KG1 (cell line): Measurements from ENCODE around the gene CASP4.
"Not testable (repeated sequence)": the region's sequence is repeated elsewhere in the genome, so short reads cannot be mapped to it uniquely, and the experiment has no call there.

Source experiments
- DNase-seq: peaks from one replicate; lab custom pipeline; 2025; lab: John Stamatoyannopoulos, UW

CASP4 gene

DNA sequence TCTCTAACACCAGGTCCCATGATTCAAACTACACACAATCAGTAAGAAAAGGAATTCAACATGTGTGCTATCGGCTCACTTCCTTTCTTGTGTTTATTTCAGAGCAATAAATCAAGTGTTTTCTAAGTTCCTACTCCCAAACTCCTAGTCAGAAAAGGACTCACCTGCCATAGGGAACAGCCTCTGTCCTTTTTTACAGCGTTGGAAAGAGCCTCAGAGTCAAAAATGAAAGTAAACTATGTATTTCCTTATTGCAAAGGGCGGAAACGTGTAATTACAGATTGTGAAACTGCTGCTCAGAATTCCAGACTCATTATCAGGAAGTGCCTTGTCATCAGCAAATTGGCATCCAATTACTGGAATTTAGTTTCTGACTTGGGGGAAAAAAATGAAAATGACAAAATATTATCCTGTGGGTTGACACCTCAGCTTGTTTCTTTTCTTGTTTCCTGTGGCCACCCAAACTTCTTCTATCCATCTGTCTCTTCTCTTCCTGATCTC, at the start of gene CASP4:
Gene CASP4, minus strand, starts transcription at position 220 of the 501 bp plus-strand sequence. Its CDS starts 49 bp downstream, at position 171.
- DNase-seq: peak; percentile 77

DNA sequence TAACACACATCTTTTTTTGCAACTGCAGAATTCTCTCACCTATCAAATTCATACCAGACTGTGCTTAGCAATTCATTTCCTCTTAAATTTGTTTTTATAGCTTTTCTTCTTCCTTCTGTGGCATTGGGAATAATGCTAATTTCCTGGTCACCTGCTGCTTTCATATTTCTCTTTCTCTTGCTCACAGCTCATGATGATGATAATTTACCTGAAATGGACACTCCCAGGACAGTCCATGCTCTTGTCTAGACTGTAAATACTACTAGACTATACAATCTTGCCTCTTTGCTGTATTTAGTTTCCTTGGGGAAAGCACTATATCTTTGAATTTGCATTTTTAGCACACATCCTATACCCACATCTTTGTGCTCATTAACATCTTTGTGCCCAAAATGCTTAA, 39.1 kb upstream of the CASP4 start:
- no peak for DNase-seq

DNA sequence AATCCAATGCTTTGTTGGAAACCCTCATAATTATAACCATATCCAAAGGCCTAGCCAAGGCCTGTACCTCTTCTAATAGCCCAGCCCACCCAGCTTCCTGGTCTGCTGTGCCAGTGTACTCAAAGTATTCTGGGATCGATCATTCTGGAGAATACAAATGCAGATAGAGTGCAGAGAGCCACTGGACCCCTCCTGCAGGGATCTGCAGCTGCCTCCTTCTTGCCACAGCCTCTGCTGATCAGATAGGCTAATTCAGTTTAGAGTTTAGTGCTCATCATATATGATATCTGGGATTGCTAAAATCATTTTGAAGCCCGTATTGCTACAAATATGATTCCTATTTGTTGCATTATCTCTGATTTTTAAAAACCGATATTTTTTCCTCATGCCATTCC, 37.1 kb upstream of the CASP4 start:
- no peak for DNase-seq

DNA sequence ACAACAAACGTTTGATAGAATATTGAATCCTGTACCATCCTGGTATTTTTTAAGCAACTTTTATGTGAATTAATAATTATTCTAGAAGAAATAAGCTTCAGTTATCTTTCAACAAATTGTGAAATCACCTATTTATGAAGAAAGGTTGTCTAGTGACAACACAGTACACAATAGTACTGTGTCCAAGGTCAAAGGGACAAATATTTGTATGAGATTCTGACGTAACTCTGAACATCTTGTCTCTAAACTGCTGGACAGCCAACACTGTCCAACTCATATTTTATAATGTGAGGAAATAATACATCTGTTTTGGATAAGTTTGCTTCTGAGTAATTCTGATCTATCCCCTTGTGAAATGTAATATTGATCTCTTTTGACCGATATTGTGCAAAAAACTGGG, 35.6 kb upstream of the CASP4 start:
- no peak for DNase-seq

DNA sequence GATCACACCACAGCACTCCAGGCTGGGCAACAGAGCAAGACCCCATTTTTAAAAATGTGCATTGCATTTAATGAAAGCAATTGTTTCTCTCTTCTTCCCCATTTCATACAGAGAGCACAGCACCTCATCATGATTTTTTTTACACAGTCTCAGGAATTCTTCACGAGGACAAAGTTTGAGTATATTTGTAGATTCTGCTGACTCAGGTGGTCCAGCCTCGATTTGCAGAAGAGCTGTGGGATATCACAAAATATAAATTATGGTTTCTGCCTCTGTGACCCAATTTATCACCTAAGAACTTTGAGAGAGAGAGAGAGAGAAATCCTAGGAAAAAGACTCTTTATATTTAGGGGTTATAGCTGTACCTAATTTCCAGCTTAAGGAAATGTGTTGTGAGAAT, 34.8 kb upstream of the CASP4 start:
- DNase-seq: no peak

DNA sequence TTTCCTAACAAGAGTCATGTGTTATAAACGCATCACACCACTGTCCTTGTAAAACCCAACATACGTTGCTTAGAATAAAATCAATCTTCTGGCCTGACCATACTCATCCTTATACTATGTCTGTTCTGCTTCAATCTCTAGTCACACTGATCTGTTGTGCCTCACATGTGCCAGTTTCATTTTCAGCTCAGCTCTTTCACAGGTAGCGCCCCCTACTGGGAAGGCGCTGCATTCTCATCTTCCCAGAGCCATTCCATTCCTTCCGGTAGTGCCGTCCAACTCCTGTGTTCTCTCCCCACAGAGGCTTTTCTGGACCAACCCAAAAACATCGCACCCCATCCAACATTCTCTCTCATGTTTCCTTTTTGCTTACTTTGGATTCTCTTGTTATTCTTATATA, 32.4 kb upstream of the CASP4 start:
- DNase-seq: no peak

DNA sequence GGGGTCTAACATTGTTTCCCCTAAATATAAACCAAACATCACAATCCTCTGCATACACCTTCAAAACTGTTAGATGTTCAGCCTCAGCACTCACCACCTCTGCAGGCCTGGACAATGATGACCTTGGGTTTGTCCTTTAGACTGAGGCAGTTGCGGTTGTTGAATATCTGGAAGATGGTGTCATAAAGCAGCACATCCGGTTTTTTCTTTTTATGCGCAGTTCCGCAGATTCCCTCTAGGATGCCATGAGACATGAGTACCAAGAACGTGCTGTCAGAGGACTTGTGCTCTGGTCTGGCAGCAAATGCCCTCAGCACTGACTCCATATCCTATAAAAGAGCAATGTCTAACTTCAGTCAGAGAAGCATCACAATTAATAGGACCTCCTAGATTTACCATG, 31.8 kb upstream of the CASP4 start:
- no peak for DNase-seq

DNA sequence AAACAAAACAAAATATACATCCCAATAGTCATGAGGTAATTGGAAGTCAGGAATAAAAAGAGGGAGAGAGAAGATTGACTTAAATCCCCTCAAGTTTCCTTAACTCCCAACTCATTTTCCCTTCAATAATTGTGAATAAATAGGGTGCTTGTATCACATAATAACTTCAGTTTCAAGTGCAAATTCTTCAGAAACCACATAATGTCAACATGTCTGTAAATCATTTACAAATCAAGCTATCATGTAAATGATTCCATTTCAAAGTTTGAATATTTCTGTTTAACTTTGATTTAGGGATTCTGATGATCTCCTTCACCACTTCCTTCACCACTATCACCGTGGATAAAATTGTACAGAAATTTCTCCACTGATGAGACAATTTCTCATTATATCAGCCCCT, 31.3 kb upstream of the CASP4 start:
- no peak for DNase-seq

DNA sequence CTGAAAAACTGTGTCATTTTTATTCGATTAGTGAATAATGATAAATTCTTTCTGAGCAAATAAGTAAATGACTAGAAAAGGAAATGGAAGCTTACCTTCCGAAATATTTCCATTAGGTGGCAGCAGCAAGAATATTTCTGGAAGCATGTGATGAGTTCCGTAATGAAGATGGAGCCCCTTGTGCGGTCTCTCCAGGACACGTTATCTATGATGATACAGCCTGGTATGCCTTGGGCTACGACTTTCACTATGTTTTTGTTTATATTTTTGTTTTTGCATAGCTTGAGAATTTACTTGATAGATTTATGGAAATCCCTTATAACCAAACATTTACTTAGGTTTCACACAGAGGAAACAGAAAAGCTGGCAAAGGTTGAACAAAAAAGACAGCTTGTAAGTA, 28.9 kb upstream of the CASP4 start:
- no peak for DNase-seq

DNA sequence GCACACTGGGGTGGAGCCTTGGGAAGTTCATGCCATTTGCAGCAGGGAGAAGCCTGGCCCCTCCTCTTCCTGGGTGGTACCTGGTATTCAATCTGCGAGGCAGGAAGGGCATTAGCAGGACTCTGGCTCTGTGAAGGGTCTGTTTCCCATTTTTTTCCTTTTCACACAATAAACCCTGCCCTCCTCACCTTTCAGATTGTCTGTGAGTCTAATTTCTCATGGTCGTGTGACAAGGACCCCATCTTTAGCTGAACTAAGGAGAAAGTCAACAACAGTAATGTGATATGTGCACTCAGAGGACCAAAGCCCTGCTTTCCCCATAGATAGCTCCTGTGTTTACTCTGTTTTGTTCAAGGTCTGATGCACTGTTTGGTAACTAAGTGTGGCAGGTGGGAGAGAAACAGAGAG, 26.6 kb upstream of the CASP4 start:
- no peak for DNase-seq

DNA sequence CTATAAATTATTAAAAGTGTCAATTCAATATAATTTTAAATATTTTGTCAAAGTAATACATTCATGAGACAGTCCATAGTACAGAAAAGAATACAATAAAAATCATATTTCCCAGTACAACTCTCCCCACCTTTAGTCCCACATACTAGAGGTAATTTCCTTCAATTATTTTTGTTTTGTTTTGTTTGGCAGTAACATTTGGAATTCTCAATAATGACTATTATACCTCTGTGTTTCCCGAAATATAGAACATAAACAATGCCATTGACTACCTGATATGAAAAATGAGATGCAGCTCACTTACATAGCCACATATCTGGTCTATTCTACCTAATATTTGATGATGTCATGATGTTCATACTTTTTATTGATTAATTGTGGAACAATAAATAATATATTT, 24.4 kb upstream of the CASP4 start:
- DNase-seq: no peak

DNA sequence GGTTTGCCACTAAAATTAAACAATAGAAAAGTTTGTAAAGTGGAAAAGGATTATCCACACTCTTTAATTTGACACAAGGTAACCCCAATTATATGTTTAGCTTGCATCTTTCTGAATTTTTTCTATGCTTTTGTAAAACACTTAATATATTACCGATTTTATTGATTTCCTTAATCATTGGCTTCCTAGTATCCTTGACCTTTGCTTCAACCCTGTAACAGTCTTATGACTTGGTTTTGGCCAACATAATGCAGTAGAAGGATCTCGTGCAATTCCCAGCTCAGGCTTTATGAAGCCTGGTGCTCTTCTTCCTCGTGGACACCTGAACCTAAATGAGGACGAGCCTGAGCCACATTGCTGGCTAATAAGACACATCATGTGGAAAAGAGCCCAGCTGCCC, 23.6 kb upstream of the CASP4 start:
- no peak for DNase-seq

DNA sequence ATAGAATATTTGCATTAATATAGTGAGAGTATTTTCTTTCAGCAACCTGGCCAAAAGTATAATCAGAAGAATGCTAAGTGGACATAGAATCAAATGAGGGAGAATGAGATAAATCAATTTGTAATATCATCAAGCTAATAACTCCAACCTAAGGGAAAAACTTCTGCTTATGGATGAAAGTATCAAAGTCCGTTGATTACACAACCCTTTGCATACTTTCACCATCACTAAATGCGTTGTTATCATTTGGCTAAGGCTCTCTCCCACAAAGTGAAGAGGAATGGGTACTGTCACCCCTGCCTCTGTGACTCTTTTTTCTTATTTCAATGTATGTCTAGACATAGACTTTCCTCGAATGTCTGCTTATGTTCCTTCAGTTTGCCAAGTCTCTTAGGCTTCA, 16.4 kb upstream of the CASP4 start:
- DNase-seq: no peak

DNA sequence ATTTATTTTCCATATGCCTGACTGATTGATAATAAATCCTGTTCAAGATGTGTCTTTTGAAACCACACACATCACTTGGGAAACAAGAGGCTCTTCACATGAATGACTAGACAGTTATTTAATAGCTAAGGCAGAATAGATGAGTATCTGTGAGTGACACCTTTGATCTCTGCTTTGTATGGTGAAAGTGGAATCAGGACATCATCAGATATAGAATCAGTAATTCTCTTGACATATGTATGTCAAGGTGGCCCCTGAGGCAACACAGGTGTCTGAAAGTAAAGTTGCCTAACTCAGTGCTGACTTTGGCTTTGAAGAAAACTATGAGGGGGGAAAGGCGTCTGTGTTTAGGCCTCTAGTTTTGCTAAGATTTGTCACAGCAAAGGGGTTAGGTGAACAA, 11.5 kb upstream of the CASP4 start:
- DNase-seq: no peak

DNA sequence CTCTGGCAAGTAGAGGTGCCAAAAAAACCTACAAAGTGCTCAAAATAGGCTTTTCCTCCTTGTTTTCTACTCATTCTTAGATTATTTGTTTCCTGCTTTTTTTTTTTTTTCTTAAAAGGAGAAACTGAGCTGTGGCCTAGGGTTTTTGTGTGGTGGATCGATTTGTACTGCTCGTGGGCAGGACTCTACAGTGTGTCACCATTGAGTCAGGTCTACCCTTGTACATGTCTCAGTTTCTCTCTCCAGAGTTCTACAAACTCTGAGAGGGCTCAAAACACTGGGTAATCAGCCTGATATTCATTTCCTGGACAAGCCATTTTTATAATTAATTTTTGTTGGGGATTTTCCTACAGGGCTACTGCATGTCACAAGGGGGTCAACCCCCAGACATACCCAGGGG, 5.2 kb upstream of the CASP4 start:
- DNase-seq: no peak

DNA sequence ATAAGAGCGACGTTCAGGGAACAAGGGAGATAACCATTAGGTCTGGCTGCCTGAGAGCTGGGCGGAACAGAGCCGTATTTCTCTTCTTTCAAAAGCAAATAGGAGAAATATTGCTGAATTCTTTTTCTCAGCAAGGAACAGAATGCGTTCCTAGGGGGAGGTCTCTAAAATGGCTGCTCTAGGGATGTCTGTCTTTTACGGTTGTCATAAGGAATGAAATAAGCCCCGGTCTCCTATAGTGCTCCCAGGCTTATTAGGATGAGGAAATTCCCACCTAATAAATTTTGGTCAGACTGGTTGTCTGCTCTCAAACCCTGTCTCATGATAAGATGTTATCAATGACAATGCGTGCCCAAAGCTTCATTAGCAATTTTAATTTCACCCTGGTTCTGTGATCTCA, 4.5 kb upstream of the CASP4 start:
- DNase-seq: not testable (repeated sequence)

DNA sequence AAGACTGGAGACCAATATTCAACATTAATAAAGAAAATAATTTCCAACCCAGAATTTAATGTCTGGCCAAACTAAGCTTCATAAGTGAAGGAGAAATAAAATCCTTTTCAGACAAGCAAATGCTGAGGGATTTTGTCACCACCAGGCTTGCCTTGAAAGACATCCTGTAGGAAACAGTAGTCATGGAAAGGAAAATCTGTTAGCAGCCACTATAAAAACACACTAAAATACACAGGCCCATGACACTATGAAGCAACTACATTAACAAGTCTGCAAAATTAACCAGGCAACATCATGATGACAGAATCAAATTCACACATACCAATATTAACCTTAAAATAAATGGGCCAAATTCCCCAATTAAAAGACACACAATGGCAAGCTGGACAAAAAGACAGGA, 2.4 kb upstream of the CASP4 start:
- DNase-seq: no peak

DNA sequence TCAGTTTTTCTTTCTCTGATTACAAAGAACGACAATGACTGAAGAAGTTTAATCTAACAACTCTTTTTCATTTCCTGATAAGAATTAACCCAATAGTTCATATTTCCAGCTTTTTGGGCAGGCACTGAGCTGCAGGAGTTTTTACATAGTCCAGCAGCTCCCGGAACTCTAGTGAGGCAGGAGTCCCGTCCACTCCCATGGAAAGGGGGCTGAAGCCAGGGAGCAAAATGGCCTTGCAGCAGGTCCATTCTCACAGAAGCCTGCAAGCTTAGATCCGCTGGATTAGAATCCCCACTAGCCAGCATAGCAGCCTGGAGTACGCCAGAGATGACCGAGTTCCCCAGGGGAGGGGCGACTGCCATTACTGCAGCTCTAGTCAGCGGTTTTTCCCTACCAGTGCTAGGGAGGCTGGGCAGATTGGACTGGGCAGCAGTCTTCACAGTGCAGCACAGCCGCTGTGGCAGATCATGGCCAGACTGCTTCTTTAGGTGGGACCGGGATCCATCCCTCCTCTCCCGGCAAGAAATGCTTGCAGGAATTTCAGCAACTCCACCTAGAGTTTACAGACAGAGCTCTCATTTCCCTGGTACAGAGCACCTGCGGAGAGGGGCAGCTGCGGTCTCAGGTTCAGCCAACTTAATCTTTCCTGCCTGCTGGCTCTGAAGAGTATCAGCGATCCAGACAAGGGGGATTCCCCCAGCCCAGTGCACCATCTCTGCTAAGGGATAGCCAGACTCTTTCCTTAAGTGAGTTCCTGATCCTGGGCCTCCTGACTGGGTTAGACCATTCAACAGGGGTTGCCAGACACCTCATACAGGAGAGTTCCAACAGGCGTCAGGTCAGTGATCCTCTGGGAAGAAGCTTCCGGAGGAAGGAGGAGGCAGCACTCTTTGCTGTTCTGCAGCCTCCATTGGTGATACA, 742 bp upstream of the CASP4 start:
- no peak for DNase-seq

DNA sequence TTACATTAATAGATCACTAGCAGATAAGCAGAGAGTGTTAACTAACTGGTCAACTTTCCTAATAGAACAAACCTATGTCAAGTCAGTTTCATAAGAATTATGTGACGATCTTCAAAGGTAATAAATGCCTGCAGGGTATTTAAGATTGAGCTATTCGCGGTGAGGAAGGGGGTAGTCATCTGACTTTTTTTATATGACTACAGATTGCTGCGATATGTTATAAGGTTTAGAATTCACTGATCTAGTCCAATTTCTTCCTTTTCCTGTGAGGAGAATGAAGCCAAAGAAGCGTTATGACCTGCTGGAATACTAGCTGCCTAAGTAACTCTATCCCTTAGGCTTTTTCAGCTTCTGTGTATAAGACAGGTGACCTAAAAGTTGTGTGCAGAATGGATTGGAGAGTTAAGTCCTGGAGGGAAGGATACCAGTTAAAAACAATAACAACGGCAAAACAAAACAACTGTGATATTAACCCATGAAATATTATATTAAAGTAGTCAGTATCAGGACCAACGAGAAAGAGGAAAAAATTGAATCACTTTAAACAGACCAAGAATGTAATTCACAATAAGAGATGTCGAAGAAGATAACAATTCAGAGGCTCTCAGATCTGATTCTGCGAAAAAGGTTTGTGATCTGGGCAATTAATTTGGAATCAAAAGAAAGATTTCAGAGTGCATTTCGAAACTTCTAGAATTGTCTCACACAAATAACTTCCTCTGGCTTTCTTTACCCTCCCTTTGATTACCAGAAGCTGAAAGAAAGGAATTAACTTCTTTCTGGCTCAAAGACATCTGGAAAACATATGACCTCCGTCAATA, 630 bp downstream of the CASP4 start:
- no peak for DNase-seq

DNA sequence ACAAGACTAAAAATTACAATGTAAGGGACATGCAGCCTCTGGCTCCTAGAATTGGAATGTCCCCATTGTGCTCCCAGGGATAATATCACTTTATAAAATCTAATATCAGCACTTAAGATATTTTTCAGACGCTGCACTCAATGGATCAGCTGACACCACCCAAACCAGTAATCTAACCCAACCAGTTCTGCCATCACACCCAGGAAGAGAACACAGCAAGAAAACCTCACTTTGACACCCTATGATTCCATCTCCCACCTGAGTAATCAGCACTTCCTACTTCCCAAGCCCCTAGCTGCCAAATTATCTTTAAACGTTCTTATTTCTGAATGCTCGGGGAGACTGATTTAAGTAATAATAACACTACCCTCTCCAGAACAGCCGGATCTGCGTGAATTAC, 2.6 kb downstream of the CASP4 start:
- DNase-seq: no peak

DNA sequence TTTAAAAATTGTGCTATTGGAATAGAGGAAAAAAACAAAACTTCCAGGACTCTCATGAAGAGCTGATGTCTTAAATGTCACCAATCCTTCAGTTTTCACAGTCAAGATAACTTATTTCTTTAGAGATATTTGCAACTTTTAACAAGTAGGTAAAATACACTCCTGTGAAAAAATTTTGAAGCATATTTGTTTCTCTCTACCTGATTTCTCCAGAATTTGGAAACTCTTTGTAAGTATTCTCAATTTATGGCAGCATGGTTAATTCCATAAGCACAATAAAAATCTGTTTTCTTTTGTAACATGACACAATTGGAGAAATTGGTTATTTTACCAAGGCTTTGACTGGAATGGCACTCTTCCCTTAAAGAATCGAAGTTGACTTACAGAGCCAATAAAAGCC, 4.1 kb downstream of the CASP4 start:
- DNase-seq: no peak

DNA sequence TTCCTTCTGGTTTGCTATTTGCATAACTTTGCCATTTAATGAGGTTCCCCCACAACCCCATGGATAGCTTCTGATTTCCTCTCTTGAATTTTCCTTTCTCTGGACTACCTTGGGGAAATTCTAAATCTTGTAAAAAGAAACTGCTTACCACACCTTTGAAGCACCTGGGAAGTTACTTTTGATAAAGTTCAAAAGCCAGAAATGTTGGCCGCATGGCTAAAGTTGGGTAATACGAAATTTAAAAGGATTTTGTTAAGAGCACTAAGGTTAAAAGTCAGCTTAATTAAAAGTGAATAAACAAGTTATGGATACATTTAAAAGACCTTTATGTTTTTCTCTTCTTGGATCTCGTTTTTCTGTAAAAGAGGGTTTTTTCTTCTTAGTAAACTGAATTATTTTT, 5.5 kb downstream of the CASP4 start:
- no peak for DNase-seq

DNA sequence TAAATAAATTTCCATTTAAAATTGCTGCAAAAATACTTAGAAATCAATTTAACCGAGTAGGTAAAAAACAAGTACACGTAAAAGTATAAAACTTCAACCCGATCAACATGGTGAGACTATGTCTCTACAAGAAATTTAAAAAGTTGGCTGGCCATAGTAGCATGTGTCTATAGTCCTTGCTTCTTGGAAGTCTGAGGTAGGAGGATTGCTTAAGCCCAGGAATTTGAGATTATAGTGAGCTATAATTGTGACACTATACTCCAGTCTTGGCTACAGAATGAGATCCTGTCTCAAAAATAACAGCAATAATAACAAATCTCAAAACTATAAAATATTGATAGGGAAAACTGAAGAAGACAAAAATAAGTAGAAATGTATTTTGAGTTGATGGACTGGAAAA, 11.1 kb downstream of the CASP4 start:
- no peak for DNase-seq
